GM10847 (cell line): ENCODE data around the gene ANKRD29.

Experiments used
- POLR2A ChIP-seq: IDR thresholded peaks from 2 replicates; pipeline ENCODE4 v1.6.1; 2011; ENCODE audit not compliant: insufficient read length; ENCODE audit errors: extremely low read depth

Gene ANKRD29

GRCh38 chr18:23690505-23691068 is 27.9 kb upstream of the ANKRD29 start:
- no peak for TF ChIP-seq POLR2A

GRCh38 chr18:23689616-23690504 is 27.1 kb upstream of the ANKRD29 start:
- no peak for TF ChIP-seq POLR2A

- no peak for TF ChIP-seq POLR2A
Observed at GRCh38 chr18:23689031-23689615, 26.4 kb upstream of the ANKRD29 start, which contains the start of gene LAMA3. Gene LAMA3, plus strand, starts transcription at chr18:23689453. Its CDS starts 231 bp downstream, at chr18:23689684.

GRCh38 chr18:23688528-23688927 is 25.8 kb upstream of the ANKRD29 start:
- no peak for TF ChIP-seq POLR2A

- no peak for TF ChIP-seq POLR2A
Observed at GRCh38 chr18:23684515-23685197, 21.9 kb upstream of the ANKRD29 start.

GRCh38 chr18:23683671-23684070 is 21.0 kb upstream of the ANKRD29 start:
- no peak for TF ChIP-seq POLR2A

- no peak for TF ChIP-seq POLR2A
Observed at GRCh38 chr18:23683155-23683554, 20.4 kb upstream of the ANKRD29 start.

GRCh38 chr18:23682472-23682871 is 19.8 kb upstream of the ANKRD29 start:
- no peak for TF ChIP-seq POLR2A

GRCh38 chr18:23682045-23682444 is 19.3 kb upstream of the ANKRD29 start:
- no peak for TF ChIP-seq POLR2A

- TF ChIP-seq POLR2A: no peak
Observed at GRCh38 chr18:23675896-23676295, 13.2 kb upstream of the ANKRD29 start.

- no peak for TF ChIP-seq POLR2A
Observed at GRCh38 chr18:23675236-23675635, 12.5 kb upstream of the ANKRD29 start.

GRCh38 chr18:23673725-23674124 is 11.0 kb upstream of the ANKRD29 start:
- TF ChIP-seq POLR2A: no peak

- TF ChIP-seq POLR2A: no peak
Observed at GRCh38 chr18:23671564-23671963, 8.9 kb upstream of the ANKRD29 start.

GRCh38 chr18:23669804-23670405 is 7.2 kb upstream of the ANKRD29 start:
- TF ChIP-seq POLR2A: no peak

- no peak for TF ChIP-seq POLR2A
Observed at GRCh38 chr18:23669202-23669766, 6.6 kb upstream of the ANKRD29 start.
